Measurements from ENCODE around the gene TBC1D4. TPM values are rescaled to one million over a fixed set of nuclear protein-coding genes. Genes with fewer than 3 reads are reported as not detected.
"Not testable (repeated sequence)": the region's sequence is repeated elsewhere in the genome, so short reads cannot be mapped to it uniquely, and the experiment has no call there.

TBC1D4 gene
- total RNA-seq, 2 experiments from 2014 or later: 13.9 to 23.6 TPM

GRCh38 chr13:75251188-75251587 is 230.8 kb downstream of the TBC1D4 start:
- peaks cover 34% of the 10 kb centered on the region for H3K27me3 Mint-ChIP-seq
- H3K27ac Mint-ChIP-seq: no peak overlapping the region
- no peak overlapping the region for H3K4me3 Mint-ChIP-seq
- H3K9me3 Mint-ChIP-seq (ENCODE audit: low read depth): no peaks in the 10 kb centered on the region
- H3K36me3 Mint-ChIP-seq: no peaks in the 10 kb centered on the region
- no peak for ATAC-seq
- DNase-seq: no peak
- no peaks in the 10 kb centered on the region for H3K4me1 Mint-ChIP-seq
- CTCF ChIA-PET: no interaction called here

DNA sequence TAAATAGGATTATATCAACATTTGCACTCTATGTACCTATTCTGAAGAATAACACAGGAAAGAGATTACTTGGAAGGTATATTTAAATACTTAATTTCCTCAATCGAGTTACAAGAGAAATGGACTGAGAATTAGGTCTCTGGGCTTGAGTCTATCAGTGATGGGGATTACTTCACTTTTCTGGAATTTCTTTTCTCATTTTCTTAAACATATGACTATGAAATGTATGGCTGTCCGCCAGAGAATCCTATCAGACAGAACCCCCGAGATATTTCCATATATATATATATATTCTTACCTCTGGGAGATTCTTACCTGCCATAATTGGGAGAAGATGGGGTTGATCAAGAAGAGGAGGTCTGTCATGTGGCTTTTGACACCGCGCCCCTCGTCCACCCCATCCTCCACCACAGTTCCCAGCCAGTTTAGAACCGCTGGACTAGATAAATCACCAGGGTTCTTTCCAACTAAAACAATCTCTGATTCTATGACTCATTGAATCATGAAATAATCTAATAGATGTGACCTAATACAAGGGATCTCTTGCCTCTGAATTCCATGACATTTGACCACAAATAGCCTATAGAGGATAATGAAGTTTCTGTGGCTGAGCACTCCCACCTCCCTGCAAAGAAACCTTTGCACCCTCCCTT is 231.3 kb downstream of the TBC1D4 start:
- no peak overlapping the region for H3K4me3 Mint-ChIP-seq
- CTCF ChIA-PET: no interaction called here

GRCh38 chr13:75245578-75245977 is 236.4 kb downstream of the TBC1D4 start:
- CTCF ChIA-PET; H3K4me3 Mint-ChIP-seq; H3K4me1 Mint-ChIP-seq; DNase-seq; H3K9me3 Mint-ChIP-seq (ENCODE audit: low read depth); H3K27ac Mint-ChIP-seq; ATAC-seq; H3K36me3 Mint-ChIP-seq: not testable (repeated sequence)
- H3K27me3 Mint-ChIP-seq: peaks cover 16% of the 10 kb centered on the region

More for the DNA sequence above, 231.3 kb downstream of the TBC1D4 start:
- no peak for DNase-seq
- H3K27ac Mint-ChIP-seq: no peak overlapping the region
- H3K27me3 Mint-ChIP-seq: peaks cover 33% of the 10 kb centered on the region
- H3K36me3 Mint-ChIP-seq: no peaks in the 10 kb centered on the region
- H3K4me1 Mint-ChIP-seq: no peaks in the 10 kb centered on the region
- no peak for ATAC-seq
- peaks cover 3% of the 10 kb centered on the region for H3K9me3 Mint-ChIP-seq (ENCODE audit: low read depth)

- not testable (repeated sequence) for ATAC-seq; H3K36me3 Mint-ChIP-seq; H3K9me3 Mint-ChIP-seq (ENCODE audit: low read depth); DNase-seq; H3K27ac Mint-ChIP-seq; H3K4me3 Mint-ChIP-seq; H3K4me1 Mint-ChIP-seq
- CTCF ChIA-PET: interaction anchor here (1.2 kb wide), 1 partner anchor 24 kb away, joined by 3 read pairs; no protein-coding TSS in a partner anchor
- H3K27me3 Mint-ChIP-seq: peaks cover 18% of the 10 kb centered on the region
These were observed 241.7 kb downstream of the TBC1D4 start for GRCh38 chr13:75240240-75240639.

DNA sequence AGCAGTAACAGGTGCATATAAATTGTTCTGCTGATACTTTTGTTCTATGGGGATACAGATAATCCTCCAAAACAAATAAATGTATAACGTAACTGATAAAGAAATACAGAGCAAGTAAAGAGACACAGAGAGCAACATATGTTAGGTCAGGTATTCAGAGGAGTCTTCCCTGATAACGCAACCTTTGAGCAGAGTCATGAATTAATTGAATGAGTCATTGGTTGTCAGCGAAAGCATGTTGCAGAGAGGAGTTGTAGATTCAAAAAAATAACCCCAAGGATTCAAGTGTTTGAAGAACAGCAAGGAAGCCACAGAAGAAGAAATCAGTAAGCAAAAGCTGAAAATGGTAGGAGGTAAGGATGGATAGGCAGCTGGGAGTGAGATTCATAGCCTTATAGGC is 245.2 kb downstream of the TBC1D4 start:
- ATAC-seq (no peak), DNase-seq (no peak)
- CTCF ChIA-PET: interaction anchor here (0.6 kb wide), 1 partner anchor 294 kb away, joined by 3 read pairs; no protein-coding TSS in a partner anchor
- Mint-ChIP-seq H3K36me3 (no peaks in the 10 kb centered on the region), H3K27me3 (peaks cover 13% of the 10 kb centered on the region), H3K4me1 (no peaks in the 10 kb centered on the region), H3K27ac (no peak overlapping the region), H3K9me3 (ENCODE audit: low read depth) (no peaks in the 10 kb centered on the region), H3K4me3 (no peak overlapping the region)

Other genes starting within 250 kb of the TBC1D4 start
- gene COMMD6, start 55.7 kb upstream of the TBC1D4 start, total RNA-seq: 100 to 1,000 TPM in 1 of 2 experiments, 10 to 100 TPM in 1; 97.6 to 130 TPM
- gene UCHL3, start 67.6 kb upstream of the TBC1D4 start, total RNA-seq: 10 to 100 TPM; 31.1 to 36.7 TPM
- gene LMO7, start 154.2 kb upstream of the TBC1D4 start, total RNA-seq: 1 to 10 TPM; 4.2 to 9.3 TPM

All from activated CD8-positive, alpha-beta memory T cell treated with anti-CD3 and anti-CD28 coated beads, Interleukin-2, amount 10 ng/mL, durations not matched to agents 7 days and 5 days (primary cell).